Measurements from ENCODE around the gene SLC3A2.

SLC3A2 gene

DNA sequence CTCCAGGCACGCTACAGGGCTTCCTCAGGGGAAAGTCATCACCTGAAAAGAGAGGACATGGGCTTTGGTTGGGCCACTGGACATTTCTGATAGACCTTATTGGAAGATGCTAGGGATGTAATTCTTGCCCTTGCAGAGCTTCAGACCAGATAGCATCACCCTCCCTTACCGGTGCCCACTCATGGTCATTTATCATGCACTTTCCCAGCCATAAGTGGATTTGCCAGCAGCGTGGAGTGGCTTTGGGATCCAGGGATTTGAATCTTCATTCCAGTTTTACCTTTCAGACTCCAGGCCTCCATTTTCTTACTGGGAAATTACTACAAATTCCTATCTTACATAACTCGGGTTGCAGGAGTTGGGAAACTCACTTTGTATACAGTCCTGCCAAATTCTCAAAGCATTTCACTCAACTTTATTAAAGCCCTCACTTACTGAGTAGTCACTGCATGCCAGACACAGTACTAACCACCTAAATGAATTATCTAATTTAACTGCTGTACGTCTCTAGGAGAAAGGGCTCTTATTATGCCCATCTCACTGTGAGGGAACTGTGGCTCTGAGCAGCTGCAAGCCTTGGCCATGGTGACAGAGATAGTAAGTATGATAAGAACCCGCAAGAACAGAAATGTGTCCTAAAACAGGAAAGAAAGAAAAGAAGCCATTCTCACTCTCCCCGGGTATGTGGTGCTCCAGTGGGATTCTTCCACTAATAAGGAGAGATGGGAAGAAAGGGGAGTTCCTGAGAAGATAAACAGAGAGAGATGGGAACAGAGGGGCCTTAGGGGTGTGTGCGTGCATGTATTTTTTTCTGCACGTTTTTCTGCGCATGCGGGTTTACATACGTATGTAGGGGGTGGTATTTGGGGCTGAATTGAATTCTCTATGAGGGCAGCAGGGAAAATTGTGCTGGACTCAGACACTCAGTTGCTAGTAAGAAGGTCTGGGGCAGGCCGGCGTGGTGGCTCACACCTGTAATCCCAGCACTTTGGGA, 30.7 kb downstream of the SLC3A2 start:
- DNase-seq = no peak

DNA sequence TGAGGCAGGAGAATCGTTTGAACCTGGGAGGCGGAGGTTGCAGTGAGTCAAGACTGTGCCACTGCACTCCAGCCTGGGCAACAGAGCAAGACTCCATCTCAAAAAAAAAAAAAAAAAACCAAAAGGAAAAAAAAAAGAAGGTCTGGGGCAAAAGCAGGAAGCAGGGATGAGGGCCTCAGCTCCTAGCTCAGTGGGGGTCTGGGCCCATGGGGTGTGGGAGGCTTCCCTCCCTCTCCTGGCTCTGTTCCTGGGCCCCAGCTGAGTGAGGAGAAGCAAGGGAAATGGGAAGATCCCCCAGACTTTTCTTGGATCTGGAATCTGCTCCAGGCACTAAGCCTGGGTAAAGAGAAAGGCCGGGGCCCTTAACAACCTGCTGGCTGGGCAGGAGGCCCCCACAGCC, 31.6 kb downstream of the SLC3A2 start:
- DNase-seq = no peak

DNA sequence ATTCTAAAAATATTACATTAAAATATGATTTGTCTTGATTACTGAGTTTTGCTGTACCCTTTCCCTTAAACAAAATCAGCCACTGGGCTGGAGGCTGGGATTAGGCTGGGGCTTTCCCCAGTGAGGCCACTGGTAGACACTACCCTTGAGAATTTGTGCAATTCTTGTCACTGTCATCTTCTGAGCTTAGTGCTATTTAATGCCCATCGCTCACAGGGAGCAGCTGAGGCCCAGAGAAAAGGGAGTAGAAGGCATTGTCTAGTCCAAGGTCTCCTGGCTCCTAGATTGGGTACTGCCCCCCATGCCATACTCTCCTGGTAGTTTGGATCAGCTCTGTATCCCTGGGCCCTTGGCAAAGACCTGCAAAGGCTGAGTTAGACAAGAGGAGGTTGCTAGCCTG, 33.7 kb downstream of the SLC3A2 start:
- DNase-seq = no peak

DNA sequence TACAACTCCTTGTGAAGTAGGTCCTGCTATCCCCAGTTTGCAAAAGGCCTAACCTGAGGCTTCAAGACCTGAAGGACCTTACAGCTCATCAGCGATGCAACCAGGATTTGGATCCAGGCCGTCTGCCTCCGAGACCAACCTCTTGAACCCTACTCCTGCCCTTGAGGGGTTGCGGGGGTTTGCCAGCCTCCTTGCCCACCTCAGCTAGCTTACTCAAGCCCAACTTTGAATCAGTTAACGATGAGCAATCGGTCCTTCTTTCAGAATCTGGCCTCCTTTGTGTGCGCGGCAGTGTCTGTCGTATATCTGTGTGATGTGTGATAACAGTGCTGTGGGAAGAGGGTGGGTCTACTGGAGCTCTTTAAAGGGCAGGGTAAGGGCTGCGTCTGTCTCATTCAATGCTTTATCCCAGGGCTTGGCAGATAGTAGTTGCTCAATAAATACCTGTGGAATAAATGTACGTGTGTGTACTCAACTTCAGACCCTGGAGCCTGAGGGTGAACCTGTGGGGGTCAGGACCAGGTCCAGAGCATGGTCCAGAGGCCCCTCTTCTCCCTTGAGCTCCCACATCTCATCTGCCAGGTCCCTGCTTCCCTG, 37.3 kb downstream of the SLC3A2 start:
- DNase-seq = no peak

DNA sequence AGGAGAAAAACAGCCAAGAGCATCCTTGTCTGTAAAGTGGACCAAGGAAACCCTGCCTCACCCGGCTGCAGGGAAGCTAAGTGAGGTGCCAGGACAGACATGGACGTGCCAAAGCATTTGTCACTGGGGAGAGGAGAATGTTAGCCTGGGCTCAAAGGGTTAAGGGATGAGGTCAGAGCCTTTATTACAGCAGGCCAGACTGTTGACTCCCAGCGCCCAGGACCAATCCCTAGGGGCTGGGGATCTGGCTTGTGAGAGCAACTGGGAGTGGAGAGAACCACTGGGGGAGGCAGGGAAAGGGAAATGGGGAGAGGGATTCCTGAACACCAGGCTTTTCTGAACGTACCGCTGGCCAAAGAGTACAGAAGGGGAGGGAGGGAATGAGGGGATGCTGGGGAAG, 37.8 kb downstream of the SLC3A2 start:
- DNase-seq = no peak

DNA sequence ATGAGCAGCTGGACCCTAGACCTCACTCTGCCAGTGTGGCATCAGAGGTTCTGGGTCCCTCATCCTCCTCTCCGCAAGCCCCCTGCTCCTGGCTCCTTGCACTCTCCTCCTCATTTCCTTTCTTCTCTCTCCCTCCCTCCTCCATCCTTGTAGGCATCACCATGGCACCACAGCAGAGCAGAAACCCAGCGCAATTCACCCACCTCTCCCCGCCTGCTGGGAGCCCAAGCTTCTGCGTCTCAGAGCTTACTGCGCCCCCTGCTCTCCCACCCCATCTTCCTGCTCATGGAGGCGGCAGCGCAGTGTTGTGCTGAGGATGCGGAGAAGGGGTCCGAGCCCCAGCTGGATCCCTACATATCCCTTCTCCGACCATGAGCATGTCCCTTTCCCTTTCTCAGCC, 38.8 kb downstream of the SLC3A2 start:
- no peak for DNase-seq

DNA sequence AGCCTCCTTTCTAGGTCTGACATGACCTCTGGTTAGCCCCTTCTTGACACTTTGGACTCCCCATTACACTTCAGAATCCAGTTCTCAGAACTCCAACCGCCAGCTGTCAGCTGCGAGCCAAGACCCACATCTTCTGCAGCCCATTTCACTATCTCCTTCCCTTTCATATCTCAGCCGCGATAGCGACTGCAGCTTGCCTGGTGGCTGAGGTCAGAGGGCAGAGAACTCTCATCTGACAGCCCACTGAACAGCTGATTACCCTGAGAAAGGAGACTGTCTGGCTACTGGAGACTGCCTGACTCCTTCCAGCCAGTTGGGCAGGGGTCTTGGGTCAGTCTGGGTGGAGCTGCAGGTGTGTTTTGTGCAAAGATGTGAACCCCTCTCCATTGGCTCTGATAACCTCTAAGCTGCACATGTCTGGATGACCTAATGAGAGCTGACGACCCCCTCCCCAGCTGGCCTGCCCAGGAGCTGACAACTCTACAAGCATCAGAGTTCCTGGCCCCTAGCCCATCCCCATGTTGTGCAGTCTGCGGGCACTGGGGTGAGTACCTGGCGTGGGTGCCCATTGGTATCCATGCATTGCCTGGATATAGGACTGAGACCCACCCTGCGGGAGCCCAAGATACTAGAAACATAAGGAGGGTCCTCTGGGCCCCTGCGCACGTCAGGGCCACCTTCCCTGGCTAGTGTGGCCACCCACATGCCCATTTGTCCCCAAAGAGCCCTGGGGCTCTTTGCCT, 39.4 kb downstream of the SLC3A2 start:
- DNase-seq = no peak

DNA sequence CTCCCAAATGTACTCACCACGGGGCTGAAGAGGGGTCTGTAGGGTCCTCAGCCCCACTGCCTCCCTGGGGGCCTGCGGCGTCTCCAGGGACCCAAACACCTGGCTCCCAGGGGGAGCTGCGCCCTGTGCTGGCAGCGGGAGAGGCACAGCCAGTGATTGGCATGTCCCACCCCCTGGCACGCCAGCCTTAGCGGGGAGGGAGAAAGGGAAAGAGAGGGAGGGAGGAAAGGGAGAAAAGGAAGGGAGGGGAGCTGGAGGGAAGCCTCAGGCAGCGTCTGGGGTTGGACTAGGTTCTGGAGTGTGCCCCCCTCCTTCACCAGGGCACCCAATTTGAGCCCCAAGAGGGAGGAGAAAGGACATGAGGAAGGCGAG, 40.5 kb downstream of the SLC3A2 start, which contains the start of gene CHRM1:
TSS of gene CHRM1 (minus strand) at position 163 of the 372 bp plus-strand sequence. CDS start 10,263 bp downstream, outside the sequence.
- no peak for DNase-seq

DNA sequence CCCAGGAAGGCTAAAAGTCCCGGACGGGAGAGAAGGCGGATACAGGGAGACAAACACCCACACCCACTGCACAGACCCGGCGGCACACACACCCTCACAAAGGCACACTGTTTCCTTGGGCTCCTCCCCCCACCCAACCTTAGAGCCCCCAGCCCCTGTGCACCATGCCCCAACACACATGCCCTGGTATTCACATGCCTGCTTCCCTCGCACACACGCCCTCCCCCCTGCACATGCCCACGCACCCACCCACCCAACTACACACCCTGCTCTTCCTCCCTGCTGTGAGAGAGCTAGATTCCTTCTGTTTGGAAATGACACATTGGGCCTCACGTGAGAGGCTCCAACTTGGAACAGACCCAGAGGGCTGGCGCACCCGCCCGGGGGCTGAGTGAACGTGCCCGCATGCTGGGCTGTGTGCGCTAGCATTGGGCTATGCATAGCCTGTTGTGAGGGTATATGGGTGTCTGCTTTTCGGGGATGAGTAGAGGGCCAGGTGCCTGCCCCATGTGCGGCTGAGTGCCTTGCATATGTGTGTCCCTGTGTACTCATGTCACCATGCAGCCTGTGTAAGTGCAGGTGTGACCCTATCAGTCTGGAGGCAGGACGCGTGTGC, 41.0 kb downstream of the SLC3A2 start:
- DNase-seq = no peak

DNA sequence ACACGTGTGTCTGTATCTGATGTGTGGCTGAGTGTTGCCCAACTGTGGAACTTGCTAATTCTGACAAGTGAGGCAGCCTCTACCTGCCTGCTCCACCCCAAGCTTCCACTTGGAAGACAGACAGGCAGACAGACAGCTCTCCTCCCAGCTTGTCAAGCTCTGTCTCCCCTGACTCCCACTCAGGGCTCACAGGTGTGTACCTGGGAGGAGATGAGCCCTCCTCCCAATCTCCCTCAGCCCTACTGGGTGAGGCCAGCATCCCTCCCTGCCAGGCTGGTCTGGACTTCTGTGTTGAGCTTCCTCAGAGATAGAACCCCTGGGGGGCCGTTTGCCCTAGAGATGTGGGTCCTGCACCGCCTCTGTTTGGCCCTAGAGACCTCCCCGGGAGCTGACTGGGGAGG, 41.5 kb downstream of the SLC3A2 start:
- no peak for DNase-seq

DNA sequence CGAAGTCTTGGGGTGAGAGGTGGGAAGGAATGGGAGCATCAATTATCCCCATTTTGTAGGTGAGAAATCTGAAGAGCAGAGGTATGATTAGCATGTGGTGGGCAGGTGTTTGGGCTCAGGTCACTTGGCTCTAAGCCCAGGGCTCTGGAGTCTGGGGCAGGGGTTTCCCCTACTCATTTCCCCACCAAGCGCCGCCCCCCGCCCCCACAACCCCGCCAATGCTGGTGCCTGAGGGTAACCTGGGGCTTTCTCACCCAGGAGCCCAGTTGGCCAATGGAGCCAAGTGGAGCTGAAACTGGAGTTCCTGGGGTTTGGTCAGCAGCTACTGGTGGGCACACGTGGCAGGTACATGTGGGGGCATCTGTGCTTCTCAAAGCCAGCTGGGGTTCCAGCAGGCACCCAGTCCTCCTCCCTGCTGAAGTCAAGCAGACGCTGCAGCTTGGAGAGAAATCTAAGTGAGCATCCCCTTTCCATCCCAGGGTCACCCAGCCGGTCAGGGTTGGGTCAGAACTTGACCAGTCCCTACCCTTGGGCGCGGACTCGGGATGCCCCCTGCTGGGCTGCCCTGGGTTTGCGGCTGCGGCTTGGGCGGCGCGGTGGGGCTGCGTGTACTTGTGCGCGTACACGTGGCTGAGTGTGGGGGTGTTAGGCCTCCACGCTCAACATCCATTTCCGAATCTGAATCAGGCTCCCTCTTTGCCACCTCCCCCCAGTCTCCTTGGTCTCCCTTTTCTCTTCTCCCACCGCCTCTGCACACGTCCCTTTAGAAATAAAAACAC, 42.1 kb downstream of the SLC3A2 start:
- no peak for DNase-seq

DNA sequence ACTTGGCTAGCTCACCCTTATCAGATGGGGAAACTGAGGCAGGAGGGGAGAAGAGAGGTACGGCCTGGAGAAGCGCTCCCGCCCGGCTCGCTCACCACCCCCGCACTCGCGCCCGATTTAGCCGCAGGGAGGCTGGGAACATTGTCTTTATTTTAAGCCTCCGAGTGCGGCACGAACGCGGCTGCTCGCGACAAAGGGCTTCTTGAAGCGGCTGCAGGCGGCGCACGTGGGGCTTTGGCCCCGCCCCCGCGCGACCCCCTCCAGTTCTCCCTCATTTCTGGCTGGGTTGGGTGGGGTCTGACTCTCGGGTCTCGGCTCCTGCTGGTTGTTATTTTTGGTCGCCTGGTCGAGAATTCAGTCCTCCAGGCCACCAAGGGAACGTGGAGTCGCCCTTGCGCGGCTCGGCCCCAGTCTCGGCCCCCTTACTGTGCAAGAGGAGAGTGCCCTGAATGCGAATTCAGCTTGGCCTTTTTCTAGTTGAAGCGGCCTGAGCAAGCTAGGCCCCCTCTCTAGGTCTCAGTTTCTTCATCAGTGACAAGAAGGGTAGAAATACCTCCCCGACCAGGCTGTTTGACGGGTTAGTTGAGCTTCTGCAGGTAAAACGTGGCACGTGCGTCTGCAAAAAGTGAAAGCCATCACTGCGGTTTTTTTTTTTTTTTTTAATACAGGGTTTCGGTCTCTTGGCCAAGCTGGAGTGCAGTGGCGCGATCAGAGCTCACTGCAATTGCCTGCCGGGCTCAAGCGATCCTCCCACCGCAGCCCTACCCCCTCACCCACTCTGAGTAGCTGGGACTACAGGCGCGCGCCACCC, 43.1 kb downstream of the SLC3A2 start:
- DNase-seq = no peak

DNA sequence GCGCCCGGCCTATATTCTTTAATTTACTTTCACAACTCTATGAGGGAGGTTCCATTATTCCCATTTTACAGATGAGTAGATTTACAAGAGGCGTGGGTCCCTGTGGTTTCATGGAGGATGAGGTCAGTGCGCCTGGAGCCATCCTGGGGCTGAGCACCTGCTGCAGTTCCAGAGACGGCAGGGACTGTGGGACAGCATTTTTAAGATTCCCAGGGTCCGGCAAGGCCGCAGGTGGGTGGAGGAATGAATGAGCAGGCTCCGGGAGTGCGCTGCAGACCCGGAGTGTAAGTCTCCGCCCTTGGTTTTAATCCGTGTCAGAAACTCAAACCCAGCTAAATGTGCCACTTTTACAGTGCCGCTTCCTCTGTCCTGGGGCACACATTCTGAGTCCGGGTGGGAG, 44.6 kb downstream of the SLC3A2 start:
- no peak for DNase-seq

DNA sequence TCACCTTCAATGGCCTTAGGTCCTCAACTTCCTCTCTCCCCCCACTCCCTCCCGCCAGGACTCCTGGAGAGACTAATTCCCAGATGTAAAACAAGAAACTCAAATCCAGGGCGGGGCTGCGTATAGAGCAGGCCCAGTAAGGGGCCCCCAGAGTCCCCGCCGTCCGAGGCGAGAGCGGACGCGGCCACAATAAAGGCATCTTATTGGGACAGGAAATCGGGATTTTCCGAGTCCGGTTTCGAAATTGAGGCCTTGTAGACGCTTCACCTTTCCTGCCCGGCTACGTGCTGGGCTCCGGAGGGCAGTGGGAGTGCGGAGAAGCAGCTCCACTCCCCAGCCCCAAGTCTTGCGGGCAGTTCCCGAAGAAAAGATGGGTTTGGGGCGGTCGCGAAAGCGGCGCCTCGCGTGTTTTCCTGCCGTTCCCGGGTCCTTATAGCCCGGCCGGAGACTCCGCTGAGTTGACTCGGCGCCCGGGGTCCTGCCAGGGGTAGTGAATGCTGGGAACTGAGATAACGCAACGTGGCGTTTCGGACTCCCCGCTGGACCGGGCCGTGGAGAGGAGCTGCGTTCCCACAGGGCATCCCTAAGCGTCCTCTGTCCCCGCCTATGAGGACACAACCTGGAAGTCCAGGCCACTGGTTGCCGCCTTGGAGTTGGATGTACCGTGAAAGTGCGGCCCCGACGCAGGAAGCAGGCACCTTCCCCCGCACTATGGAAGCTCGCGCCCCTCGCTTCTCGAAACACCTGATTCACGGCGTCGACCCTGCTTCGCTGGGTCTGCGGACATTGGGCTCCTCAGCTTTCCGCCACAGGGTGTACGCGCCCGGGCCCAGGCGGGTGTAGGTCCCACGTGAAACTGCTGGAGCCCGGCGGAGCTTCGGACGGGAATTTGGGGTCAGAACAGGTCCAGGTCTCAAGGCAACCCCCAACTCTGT, 45.3 kb downstream of the SLC3A2 start:
- DNase-seq = no peak

DNA sequence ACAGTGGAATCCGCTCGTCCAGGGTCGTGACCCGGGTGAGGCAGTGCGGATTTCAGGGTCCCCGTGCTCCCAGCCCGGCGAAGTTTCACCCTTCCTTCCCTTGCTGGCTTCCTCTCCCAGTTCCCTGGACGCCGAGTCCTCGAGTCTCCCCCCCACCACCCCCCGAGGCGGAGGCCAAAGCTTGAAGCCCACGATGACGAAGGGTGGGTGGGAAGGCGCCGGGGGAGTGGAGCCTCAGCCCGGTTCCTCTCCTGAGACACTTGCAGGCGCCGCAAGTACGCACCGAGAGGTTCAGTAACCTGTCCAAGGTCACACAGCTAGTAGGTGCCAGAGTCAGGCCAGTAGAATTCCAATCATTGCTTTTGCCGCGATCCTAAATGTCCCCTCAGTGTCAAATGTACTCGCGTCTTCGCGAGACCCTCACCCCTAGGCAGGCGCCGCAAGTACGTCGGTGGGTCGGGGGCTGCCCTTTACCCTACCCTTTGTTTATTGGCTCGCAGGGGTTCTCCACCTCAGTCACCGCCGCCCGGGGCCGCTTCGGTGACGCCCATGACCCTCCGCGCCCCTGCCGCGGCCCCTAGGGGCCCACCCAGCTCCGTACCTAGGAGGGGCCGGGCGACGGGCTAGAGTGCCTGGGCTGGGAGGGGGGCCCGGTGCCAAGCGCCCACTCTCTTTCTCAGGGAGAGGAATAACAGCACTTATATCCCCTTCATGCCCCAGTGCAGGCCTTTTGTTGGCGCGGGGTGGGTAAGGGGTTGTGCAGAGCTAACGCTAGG, 46.2 kb downstream of the SLC3A2 start:
- DNase-seq = no peak

DNA sequence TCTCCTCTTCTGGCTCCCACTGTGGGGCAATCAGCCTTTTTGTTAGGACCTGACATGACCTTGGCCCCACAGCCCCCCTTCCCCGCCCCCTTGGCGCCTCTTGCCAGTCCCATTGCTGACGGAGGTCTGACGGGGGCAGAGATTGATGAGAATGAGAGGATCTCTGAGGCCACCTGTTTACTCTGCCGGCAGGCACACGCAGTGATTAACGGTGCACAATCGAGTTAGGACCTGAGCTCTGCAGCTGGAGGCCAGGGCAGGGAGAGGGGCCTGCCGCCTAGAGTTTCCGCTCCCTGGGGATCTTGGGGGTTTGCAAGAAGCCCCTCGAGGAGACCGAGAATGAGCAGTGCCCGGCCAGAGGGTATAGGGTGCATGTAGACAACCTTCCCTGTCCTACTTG, 47.3 kb downstream of the SLC3A2 start:
- DNase-seq = no peak

DNA sequence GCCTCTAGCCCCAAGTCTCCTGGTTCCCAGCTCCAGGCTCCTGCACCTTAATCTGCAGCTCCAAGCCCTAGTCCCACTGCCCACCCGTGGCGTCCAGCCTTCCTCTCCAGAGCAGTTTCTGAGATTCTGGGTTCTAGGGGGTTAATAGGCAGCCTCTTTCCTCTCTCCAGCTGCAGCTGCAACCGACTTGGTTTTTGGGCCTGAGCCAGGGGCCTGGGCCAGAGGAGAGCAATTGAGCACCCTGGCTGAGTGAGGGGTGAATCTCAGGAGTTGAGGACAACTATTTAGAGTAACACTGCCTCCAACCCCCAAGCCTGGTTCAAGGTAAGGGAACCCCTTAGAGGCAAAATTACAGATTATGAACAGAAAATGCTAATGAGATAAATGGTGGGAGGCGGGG, 49.5 kb downstream of the SLC3A2 start:
- no peak for DNase-seq

DNA sequence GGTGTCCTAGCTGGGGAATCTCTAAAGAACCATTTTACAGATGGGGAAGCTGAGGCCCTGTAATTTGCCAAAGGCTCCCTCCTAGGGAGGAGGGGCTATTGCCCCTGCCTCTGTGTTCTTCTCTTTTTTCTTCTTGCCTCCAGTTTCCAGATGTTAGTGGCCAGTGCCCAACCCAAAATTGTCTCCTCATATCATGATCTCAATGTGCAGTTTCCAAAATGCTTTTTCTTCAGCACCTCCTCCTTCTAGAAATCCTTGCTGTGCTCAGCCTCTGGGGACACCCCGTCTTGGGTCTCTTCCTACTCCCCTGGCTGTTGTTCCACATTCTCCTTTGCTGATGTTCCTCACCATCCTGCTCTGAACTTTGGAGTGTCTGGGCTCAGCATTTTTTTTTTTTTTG, 50.0 kb downstream of the SLC3A2 start:
- no peak for DNase-seq

DNA sequence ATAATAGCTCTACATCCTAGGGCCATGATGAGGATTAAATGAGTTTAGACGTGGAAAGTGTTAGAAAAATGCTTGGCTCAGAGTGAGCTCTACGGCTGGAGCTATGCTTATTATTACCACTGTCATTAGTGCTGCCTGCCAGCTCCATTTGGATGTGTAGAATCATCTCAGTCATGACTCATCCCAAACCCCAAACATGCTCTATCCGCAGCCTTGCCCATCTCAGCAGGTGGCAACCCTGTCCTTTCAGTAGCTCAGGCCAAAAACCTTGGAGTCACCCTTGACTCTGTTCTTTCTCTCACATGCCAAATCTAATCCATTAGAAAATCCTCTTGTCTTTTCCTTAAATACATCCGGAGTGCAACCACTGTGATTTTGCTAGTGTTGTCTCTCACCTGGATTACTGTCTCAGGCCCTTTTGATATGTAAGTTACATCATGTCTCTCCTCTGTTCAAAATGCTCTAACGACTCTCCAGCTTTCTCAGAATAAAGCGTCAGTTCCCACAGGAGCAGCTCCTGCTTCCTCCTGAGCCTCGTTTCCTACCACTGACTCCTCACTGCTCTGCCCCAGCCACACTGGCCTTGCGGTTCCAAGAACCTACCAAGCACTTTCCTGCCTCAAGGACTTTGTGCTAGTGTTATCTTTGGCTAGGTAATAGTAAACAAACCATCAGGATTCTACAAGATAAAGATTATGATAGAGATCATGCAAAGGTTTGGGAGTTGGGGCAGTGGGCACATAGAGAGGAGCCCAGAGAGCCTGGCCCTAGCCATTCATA, 51.0 kb downstream of the SLC3A2 start:
- no peak for DNase-seq

All from NCI-H1417 treated with DMSO at 0.1 percent for 48 hours (cell line).